GM18499 (cell line): ENCODE results near the gene SYT14.
"Not testable (repeated sequence)": the region's sequence is repeated elsewhere in the genome, so short reads cannot be mapped to it uniquely, and the experiment has no call there.

Experiments
- ATAC-seq: cut with Tn5 transposase; IDR thresholded peaks from one replicate; pipeline ENCODE4 v1.9.1; 2021; ENCODE audit warnings: moderate number of reproducible peaks; ENCODE audit not compliant: insufficient read depth, unreplicated experiment

Gene SYT14

DNA sequence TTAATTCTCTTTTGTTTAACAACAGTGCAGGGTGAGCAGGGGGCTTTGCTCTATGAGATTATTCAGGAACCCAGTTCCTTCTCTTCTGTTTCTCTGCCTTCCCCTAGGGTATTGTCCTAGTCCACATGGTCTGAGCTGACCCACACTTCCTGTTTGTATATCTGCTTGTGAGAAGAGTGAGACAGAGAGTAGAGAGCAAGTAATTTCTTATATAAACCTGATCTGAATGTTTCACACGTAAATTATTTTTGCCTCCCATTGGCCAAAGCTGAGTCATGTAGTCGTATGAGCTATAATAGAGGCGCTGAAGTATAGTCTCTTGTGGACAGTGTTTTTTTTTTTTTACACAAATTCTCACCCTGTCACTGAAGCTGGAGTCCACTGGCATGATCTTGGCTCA lies 160.3 kb downstream of the SYT14 start:
- ATAC-seq: no peak

DNA sequence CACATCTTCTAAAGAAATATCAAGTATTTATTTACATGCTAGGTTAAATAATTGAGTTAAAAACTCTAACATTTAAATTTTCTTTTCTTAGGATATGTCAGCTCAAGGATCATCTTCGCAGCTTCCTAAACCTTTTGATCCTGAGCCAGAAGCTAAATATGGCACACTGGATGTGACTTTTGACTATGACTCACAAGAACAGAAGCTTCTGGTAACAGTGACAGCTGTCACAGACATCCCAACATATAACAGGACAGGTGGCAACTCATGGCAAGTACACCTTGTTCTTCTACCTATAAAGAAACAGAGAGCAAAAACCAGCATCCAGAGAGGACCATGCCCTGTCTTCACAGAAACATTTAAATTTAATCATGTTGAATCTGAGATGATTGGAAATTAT lies 161.9 kb downstream of the SYT14 start:
- ATAC-seq: no peak

DNA sequence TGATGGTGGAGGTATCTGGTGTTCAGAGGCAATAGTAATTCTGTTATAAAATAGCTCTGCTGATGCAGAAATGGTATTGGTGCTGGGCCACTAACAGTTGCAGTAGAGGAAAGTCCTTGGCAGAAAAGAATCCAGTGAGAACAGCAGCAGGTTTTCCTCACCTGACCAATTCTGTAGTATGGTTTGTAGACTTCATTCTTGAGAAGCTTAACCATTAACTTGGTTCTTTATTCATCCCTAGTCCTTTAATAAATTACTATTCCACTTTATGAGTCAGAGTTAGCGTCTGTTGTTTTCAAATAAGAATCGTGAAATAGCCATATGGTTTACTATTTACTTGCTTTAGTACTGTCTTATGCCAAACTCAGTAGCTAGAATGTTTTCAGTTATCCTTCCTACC lies 166.1 kb downstream of the SYT14 start:
- no peak for ATAC-seq

DNA sequence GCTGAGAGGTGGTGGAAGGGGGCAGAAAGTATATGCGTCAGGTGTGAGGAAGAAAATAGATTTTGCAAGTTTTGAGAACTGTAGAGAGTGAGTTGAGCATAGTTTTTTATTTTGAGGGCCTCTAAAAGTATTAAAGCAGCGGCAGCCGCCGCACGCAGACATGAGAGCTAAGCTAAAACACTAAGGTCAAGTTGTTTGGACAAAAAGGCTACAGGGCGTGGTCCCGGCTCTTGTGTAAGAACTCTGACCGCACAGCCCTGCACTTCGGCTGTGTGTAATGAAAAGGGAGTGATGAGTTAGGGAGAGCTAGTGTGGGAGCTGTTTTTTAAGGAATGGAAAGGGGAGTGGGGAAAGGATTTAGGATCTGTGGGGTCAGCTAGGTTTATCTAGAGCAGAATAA lies 174.9 kb downstream of the SYT14 start:
- not testable (repeated sequence) for ATAC-seq

DNA sequence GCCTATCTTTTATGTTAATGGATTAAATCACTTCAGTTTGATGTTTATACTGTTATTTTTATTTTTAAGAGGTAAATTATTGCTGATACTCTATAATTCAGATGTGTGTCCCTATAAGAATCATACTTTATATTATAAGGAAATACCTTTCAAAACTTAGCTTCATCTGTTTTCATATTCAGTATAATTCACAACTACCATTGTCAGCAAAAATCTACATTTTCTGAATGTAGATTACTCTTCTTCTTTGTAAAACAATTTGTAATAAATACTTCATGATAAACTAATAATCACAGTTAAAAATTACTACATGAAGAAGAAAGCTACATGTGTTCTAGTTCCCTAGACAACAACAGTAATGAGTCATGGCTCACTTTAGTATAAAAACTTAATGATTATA lies 179.2 kb downstream of the SYT14 start:
- ATAC-seq: no peak

DNA sequence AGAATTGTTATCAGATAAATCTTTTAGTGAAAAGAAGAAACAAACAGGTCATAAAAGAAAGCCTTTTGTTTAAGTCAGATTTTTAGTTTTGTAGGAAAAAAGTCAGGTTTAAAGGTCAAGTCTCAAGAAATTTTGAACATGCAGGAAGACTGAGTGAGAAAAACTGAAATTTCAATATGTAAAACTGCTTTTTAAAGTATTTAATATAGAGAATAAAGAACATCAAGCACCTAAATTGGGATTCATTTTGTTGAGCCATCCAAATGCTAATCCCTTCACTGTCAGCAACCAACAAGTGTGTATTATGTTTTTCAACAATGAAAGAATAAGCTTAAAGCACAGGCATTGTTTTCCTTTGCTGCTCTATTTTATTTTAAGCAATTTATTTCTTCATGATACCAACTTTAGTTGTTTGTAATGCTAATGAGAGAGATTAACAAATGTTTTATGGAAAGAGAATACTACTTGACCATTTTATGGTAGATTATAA lies 179.7 kb downstream of the SYT14 start:
- ATAC-seq: no peak

DNA sequence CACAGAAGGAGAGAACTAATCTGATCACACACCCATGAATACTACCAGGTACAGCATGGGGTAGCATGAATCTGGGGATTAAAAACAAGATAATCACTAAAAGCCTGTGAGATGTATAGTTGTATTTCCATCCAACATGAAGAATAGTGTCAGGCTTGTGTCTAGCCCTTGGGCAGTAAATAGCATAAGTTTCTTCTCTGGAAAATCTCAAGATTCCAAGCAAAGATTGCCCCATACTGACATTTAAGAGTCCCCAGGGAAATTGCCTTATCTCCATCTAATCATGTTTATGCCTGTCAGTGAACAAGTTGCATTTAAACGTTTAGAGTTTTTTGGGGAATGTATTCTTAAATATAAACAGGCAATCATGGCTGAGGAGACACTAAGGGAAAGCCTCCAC lies 185.4 kb downstream of the SYT14 start:
- ATAC-seq: no peak

DNA sequence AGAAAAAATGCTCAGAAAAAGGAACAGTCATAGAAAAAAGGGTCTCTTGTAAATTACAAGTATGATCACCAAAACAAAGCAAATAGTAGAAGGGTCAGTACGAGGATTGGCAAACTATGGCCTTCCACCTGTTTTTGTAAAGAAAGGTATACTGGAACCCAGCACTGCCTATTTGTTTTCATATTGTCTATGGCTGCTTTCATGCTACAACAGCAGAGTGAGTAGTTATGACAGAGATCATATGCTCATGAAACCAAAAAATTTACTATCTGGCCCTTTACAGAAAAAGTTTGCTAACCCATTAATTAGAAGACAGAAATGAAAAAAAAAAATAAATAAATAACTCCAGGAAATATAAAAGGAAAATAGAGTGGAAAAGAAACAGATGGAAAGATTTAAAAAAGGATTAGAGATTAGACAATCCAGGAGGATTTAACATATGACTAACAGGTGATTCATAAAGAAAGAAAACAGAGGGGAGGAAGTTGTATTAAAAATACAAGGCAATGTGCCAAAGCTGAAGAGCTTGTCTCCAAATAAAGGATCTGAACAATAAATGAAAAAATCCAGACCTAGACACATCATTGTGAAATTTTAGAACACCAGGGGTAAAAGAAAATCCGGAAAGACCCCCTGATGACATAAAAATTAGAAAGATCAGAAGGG lies 186.0 kb downstream of the SYT14 start:
- ATAC-seq: no peak

DNA sequence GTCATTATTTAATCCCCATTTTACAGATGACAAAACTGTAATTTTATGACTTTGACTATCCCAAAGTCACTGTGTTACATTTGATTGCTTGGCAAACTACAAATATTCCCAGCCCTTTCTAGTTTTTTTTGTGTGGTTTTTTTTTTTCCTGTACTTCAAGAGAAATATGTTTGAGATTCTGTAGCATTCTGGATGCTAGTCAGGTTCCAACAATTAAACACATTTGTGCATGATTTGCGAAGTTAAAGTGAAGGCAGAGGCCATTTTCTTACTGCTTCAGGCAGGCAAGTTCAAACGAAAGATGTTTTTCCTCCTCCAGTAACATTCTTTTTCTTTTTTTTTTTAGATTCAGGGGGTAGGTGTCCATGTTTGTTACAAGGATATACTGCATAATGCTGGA lies 186.7 kb downstream of the SYT14 start:
- no peak for ATAC-seq

DNA sequence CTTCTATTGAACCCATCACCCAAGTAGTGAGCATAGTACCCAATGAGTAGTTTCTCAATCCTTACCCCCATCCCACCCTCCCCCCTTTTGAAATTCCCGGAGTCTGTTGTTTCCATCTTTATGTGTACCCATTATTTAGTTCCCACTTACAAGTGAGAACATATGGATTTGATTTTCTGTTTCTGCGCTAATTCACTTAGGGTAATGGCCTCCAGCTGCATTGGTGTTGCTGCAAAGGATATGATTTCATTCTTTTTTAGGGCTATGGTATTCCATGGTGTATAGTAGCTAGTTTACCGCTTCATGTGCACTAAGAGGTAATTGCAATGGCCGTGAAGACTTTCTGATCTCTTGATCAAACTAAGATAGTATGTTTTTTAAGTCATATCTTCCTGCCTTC lies 187.1 kb downstream of the SYT14 start:
- no peak for ATAC-seq

DNA sequence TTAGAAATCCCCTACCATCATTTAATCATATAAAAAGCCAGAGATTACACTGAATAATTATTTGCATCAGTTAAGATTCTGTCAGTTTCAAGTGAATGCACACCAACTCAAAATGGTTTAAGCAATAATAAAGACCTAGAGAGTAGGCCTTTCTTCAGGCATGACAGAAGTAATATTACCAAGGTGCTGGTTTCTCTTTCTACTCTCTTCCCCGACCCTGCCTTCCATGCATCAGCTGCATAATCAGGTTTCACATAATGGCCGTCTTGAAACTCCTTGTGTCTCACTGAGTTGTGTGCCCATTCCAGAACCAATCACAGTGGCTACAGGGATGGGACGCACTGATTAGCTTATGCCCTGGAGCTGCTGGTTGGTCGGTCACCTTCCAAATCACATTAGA lies 191.1 kb downstream of the SYT14 start:
- no peak for ATAC-seq

DNA sequence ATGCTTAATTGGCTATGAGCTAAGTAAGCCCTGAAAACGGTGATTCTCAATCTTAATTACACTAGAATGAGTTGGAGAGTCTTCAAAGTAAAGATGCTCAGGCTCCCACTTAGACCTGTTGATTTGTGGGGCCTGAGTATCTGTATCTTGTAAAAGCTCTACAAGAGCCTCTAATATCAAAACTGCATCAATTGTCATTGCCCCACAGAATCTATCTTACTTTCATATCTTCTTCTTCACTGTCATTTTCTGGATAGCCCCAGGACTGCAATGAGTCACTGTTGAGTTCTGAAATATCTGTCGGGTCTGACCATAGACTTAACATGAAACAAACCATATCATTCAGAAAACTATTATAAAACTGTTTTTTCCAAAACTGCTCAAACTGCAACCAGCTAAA lies 191.7 kb downstream of the SYT14 start:
- peak; percentile 79 for ATAC-seq

DNA sequence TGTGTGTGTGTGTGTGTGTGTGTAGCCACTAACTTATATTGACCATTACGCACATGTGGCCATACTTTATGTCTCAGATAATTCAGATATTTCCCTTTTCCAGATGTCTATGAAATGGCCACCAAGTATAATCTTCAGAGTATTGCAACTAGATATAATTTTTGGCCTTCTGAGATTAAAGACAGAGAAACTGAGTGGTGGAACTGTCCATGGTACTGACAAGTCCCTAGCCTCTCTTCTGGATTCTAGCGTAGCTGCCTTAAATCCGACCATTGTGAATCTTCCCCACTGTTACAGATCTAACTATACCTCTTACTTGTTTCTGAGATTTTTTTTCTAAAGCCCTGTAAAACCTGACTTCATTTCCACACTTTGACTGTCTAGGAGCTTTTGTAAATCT lies 194.6 kb downstream of the SYT14 start:
- no peak for ATAC-seq

DNA sequence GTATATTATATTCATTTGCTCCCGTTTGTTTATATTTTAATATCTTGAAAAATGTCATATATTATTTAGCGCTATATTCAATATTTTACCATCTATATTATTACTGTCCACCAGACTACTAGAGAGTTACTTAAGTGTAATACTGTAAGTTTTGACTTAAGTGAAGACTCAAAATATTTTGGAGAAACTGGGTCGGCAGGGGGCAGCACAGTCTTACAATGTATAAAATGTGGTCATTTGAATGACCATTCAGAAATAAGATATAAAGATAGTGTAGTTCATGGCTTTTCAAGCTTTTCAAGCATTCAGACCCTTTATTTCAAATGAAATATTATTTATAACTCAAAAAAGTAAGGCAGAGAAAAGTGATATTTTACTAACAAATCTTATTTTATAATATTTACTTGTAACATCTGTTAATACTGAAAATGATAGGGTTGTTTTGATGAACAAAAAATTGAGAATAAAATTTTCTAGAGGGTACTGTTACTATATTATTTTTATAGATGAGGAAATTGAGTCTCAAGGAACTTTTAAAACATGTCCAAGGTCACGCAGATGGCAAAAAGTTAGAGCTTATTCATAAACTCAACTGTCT lies 205.5 kb downstream of the SYT14 start:
- ATAC-seq: no peak

DNA sequence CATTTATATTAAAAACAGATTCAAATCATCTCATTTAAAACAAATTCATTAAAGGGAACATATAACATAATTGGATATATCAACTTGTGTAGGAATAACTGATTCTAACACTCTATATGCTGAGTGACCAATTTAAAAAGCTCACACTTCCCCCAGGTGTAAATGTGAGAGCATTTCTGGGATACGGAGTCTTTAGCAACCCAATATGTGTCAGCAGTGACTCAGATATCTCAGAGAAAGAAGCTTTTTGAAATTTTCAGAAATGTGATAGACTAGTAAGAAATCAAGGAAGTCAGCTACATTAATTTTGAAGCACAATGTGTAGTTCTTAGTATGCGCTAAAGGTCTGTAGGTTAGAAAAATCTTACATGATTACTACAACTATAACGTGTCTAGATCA lies 206.7 kb downstream of the SYT14 start:
- no peak for ATAC-seq

DNA sequence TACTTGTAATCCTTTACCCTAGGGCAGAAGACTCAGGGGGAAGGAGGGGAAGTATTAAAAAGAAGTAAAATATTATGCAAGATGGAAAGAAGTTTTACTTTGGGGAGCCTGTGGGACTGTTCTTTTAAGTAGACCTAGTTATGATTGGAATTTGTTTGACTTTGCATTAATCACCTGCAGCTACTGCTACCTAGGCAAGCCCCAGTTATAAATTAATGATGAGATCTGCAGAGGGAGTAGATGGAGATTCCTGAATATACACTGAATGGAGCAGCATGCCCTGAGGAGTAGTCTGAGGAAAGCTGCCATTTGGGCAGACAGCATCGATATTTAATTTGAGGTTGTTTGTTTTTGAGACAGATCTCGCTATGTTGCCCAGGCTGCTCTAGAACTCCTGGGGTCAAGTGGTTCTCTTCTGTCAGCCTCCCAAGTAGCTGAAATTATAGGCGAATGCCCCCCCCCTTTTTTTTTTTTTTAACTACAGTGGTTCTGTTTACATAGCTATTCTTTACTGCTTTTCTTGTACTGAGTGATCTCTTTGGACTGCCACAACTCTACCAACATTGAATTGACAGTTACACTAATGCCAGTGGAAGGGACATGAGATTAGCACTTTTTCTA lies 213.1 kb downstream of the SYT14 start:
- no peak for ATAC-seq

DNA sequence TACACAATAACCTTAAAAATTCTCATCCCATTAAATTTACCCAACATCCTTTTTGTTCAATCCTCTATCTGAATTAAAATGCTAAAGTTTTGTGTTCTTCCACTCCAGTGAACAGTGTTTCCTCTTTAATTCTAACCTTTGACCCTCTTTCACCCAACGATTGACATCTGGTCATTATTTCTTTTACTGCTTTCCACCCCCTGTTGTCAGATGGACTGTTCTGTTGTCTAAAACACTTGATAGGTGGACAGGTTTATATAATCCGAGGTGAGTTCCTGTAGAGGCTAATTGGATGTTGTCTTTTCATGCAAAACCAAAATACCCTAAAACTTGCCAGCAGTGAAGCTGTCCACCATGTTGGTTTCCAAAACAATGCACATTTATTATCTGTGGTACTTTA lies 221.2 kb downstream of the SYT14 start:
- no peak for ATAC-seq

DNA sequence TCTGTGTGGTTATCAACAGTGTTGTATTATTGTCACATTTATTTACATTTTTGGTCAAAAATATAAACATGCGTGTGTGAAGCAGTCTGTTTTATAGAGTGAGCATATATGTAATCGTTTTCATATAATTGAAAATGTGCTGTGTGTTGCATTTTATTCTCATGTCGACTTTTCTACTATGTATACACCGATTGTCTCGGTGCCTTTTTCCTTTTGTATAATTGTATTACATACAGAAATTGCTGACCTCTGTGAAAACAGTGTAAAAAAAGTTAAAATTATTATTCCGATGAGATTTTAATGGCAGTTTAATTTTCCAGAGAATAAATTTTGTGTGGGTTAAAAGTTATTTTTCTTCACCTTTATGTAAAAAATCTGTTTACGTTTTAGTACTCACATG lies 232.2 kb downstream of the SYT14 start:
- no peak for ATAC-seq

DNA sequence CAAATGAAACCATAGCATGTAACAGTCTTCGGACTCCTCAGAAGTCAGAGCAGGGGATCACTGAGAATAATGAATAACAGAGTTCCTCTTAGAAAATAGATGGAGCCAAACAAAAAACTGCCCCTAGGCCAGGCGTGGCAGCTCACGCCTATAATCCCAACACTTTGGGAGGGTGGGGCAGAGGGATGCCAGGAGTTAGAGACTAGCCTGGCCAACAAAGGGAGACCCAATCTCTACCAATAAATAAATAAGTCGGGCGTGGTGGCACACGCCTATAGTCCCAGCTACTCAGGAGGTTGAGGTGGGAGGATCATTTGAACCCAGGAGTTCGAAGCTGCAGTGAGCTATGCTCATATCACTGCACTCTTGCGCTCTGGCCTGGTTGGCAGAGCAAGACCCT lies 236.1 kb downstream of the SYT14 start:
- ATAC-seq: no peak

DNA sequence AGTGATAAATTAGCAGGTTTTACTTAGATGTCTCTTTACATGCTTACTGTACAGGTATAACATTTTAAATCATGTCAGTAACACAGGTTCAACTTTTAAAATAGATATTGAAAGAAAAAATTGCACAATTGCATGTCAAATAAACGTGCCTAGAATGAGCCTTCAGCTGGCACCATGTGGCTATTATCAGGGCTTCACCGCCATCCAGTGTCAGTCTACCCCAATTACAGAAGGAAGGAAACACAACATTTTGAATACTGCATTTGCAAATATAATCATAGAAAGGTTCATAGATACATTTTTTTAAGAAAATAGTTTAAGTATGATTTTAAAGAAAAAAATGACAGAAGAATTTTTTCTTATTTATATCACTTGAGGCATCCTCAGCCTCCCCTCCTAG lies 247.0 kb downstream of the SYT14 start:
- no peak for ATAC-seq

DNA sequence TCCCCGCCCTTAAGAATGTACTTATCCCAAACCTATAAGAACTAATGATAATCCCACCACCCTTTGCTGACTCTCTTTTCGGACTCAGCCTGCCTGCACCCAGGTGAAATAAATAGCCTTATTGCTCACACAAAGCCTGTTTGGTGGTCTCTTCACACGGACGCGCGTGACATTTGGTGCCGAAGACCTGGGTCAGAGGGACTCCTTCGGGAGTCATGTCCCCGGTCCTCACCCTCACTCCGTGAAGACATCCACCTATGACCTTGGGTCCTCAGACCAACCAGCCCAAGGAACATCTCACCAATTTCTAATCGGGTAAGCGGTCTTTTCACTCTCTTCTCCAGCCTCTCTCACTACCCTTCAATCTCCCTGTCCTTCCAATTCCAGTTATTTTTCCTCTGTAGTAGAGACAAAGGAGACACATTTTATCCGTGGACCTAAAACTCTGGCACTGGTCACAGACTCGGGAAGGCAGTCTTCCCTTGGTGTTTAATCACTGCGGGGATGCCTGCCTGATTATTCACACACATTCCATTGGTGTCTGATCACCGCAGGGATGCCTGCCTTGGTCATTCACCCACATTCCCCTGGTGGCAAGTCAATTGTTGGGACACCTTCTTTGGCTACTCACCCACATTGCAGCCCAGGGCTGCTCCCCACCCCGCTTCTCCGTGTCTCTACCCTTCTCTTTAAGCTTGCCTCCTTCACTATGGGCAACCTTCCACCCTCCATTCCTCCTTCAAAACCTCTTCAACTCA lies 250.0 kb downstream of the SYT14 start:
- not testable (repeated sequence) for ATAC-seq
